Measurements from ENCODE around the gene MTG1.

MTG1 gene

GRCh38 chr10:133401981-133402725, 8.2 kb downstream of the MTG1 start:
- no peak overlapping the region for H3K4me3 ChIP-seq (ENCODE audit: low read depth, low read length)
- TF ChIP-seq, protein P1, sequence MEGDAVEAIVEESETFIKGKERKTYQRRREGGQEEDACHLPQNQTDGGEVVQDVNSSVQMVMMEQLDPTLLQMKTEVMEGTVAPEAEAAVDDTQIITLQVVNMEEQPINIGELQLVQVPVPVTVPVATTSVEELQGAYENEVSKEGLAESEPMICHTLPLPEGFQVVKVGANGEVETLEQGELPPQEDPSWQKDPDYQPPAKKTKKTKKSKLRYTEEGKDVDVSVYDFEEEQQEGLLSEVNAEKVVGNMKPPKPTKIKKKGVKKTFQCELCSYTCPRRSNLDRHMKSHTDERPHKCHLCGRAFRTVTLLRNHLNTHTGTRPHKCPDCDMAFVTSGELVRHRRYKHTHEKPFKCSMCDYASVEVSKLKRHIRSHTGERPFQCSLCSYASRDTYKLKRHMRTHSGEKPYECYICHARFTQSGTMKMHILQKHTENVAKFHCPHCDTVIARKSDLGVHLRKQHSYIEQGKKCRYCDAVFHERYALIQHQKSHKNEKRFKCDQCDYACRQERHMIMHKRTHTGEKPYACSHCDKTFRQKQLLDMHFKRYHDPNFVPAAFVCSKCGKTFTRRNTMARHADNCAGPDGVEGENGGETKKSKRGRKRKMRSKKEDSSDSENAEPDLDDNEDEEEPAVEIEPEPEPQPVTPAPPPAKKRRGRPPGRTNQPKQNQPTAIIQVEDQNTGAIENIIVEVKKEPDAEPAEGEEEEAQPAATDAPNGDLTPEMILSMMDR (IDR thresholded peaks at IDR 0.05; ENCODE audit: low read depth, low read length), result no peak

DNA sequence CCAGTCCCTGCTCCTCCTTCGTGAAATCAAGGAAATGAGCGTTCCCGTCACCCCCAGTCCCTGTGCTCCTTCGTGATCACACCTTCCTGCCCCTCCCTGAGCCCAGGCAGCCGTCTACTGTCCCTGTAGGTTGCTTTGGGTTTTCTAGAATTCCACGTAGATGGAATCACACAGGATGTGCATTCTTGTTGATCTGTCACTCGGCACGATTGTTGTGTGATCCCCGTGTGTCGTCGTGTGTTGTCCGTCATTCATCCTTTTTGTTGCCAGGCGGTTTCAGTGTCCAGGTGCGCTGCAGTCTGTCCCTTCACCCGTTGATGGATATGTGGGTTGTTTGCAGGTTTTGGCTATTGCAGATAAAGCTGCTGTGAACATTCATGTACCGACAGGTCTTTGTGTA, 9.4 kb downstream of the MTG1 start:
- TF ChIP-seq, protein P1 (IDR thresholded peaks at IDR 0.05; ENCODE audit: low read depth, low read length), result no peak
- H3K4me3 ChIP-seq (ENCODE audit: low read depth, low read length), result no peak overlapping the region

- no peak overlapping the region for H3K4me3 ChIP-seq (ENCODE audit: low read depth, low read length)
- TF ChIP-seq, protein P1 (IDR thresholded peaks at IDR 0.05; ENCODE audit: low read depth, low read length), result no peak
Measured at GRCh38 chr10:133403784-133404183, 9.8 kb downstream of the MTG1 start.

- TF ChIP-seq, protein P1 (IDR thresholded peaks at IDR 0.05; ENCODE audit: low read depth, low read length), result no peak
Measured at GRCh38 chr10:133405272-133405671, 11.3 kb downstream of the MTG1 start.

DNA sequence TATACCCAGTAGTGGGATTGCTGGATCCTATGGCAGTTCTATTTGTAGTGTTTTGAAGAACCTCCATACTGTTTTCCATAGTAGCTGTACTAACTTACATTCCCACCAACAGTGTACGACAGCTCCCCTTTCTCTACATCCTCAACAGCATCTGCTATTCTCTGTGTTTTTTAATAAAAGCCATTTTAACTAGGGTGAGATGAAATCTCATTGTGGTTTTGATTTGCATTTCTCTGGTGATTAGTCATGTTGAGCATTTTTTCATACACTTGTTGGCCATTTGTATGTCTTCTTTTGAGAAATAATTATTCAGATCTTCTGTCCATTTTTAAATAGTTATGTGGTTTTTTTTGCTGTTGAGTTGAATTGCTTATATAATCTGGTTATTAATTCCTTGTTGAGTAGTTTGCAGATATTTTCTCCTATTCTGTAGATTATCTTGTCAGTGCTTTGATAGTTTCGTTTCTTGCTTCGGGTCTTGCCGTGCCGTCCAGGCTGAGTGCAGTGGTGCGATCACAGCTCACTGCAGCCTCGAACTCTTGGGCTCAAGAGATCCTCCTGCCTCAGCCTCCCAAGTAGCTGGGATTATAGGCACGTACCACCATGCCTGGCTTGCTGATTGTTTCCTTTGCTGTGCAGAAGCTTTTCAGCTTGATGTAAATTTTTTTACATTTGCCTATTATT, 12.0 kb downstream of the MTG1 start:
- H3K4me3 ChIP-seq (ENCODE audit: low read depth, low read length), result no peak overlapping the region
- TF ChIP-seq, protein P1 (IDR thresholded peaks at IDR 0.05; ENCODE audit: low read depth, low read length), result no peak

More at GRCh38 chr10:133405272-133405671, 11.3 kb downstream of the MTG1 start:
- H3K4me3 ChIP-seq (ENCODE audit: low read depth, low read length), result no peak overlapping the region

- no peak overlapping the region for H3K4me3 ChIP-seq (ENCODE audit: low read depth, low read length)
- TF ChIP-seq, protein P1 (IDR thresholded peaks at IDR 0.05; ENCODE audit: low read depth, low read length), result no peak
Measured at GRCh38 chr10:133411523-133412380, 17.8 kb downstream of the MTG1 start.
